GM18507 (cell line): ENCODE measurements around the gene HOXA3.
A peak's percentile ranks its signal among the peaks of the same experiment; 100 is the strongest.

Experiments
- DNase-seq: peaks from one replicate; pipeline ENCODE4 v3.0.0; 2011; ENCODE audit warnings: low read depth; ENCODE audit not compliant: insufficient read length; ENCODE audit errors: extremely low spot score
- FAIRE-seq: peaks from 2 replicates; lab custom pipeline; 2011; peaks lifted over from hg19 to GRCh38; lab: Jason Lieb, UNC

HOXA3 gene

DNA sequence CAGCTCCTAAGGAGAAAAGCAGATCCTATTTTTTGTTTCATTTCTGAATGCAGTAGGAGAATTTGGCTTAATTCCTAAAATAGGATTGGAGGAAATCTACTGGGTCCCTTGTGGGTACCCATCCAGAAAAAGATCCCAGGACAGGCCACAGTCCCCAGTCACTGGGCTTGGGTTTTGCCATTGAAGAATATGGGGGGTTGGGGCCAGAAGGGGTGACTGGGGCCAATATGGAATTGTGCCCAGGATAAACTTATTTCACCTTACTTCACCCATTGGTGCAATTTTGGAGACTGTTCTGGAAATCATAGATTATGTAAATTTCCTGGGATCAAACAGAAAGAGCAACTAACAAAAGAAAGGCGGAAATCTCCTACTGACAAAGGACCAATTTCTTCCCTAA lies 13.9 kb downstream of the HOXA3 start:
- DNase-seq (no peak), FAIRE-seq (no peak)

DNA sequence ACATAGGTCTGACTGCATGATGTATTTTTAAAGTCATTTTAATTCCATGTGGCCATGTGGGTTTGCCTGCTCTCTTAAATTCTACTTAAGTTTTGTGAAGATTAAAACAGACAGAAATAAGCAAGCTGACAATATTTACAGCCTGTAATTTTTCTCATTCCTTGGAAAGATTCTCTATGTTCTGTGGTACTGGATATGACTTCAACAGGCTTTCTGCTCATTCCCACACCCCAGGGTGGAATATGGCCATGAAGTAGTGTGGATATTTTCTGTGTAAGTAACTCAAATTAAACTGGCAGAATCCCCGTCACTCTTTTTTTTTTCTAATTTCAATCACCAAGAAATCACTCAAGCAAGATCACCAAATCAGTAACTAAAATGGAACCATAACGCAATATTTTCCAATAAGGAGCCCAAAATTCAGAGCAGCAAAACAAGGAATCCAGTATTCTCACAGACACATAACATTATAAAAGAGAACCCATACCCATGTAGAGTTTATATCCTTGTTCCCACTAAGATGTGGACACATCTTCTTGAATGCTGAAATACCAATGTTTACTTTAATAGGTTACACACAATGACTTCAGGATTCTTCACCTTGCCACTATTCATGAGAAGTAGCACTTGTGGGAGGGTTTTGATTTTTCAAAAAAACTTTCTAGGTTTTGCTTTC lies 14.6 kb downstream of the HOXA3 start:
- no peak for FAIRE-seq

DNA sequence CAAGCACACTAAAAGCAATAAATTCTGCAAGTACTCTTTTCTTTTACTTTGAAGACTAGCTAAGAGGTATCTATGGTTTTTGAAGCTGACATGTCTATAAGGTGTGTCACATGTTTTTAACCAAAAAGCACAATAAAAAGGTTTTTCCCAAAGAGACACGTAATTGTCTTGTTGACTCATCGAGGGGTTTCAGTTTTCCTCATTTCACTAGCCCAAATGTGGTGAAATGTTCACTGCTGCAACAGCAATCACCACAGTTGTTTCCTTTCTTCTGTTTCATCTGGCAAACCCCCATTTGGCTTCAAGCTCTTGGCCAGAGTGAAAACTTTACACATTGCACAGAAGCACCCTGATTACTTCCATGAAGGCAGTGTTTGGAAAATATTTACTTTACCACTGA lies 18.0 kb downstream of the HOXA3 start:
- FAIRE-seq (peak; percentile 5), DNase-seq (no peak)

More for the DNA sequence above, 14.6 kb downstream of the HOXA3 start:
- no peak for DNase-seq

DNA sequence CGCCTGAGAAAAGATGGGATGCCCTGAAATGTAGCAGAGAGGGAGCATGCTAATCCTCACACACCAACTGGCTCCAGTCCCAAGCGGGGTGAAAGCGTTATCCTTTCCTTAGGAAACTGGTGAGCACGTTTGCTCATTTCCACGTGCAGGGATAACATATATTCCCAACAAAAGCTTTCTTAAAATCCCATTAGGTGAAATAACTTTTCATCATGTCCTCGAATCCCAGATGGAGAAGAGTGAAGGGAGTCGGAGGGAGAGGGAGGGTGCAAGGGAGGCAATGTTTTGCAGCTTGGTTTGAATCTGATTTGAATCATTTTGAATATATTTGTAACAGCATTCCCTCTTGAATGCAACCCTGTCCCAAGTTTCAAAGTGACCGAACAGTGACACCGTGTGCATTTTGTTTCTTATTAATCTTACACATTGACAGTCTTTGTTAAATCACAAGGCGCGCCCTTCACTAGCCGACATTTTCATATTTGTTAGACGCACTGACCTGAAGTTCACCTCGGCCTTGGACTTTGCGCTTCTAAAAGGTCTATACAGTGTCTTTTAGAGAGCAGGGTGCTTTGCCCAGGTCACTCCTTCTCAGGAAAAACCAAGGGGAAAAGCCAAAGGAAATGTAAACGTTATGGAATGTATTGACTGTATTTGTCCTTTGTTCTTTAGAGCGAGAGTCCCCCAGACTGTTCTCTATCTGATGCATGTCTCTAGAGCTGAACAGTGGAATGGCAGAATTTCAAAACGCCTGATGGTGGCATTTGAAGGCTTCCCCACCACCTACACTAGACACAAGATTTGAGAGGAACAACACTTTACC lies 18.8 kb downstream of the HOXA3 start:
- no peak for FAIRE-seq

DNA sequence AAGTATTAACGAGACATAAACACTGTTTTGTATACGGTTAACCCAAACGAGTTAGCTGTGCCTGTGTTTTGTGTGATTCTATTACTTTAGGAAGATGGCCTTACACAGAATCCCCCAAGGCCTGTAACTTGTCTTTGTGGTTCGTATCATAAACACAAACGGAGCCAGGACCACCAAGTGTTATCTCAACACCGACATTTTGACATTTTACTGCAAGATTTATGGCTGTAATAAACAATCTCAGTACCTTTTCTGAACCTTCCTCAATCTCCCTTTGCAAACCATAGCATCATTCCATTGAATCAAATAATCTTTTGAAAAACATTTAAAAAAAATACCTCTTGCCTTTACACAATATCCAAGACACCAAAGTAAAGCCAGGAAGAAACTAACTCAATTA lies 19.4 kb downstream of the HOXA3 start:
- DNase-seq, result no peak
- no peak for FAIRE-seq

More for the DNA sequence above, 18.8 kb downstream of the HOXA3 start:
- no peak for DNase-seq

DNA sequence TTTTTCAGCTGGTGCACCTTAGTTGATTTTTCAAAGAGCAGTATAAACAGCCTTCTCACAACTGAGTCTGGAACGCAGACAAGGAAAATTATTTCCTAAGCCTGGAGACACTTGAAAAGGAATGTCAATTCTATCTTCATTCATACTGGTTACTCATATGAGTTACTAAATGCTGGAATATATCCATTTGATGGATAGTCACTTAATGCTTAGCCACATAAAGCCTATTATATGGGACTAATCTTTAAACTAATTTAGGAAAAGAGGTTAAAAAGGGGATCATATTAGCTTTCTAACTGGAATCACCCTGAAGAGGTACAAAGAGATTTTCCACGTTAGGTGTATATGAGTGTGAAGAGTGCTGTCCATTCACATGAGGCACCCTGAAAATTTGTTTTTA lies 20.2 kb downstream of the HOXA3 start:
- no peak for DNase-seq
- no peak for FAIRE-seq

DNA sequence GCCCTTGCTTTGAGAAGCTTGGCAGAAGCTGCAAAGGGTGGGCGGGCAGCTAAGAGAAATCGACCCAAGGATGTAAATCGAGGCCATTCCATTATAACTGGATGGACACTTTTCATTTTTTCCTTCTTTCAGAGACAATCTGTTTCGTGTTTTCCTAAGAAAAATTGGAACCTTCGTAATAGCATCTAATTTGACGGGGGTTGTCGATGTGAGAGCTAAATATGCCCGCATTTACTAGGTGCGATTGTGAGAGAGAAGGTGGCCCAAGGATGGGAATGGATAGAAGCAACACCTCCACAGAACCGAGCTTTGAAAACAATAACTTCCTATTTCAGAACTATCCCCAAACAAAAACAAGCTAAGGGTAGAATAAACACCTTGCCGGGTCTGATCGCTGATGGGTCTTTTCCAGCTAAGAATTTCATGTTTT lies 21.0 kb downstream of the HOXA3 start:
- DNase-seq (no peak), FAIRE-seq (no peak)

DNA sequence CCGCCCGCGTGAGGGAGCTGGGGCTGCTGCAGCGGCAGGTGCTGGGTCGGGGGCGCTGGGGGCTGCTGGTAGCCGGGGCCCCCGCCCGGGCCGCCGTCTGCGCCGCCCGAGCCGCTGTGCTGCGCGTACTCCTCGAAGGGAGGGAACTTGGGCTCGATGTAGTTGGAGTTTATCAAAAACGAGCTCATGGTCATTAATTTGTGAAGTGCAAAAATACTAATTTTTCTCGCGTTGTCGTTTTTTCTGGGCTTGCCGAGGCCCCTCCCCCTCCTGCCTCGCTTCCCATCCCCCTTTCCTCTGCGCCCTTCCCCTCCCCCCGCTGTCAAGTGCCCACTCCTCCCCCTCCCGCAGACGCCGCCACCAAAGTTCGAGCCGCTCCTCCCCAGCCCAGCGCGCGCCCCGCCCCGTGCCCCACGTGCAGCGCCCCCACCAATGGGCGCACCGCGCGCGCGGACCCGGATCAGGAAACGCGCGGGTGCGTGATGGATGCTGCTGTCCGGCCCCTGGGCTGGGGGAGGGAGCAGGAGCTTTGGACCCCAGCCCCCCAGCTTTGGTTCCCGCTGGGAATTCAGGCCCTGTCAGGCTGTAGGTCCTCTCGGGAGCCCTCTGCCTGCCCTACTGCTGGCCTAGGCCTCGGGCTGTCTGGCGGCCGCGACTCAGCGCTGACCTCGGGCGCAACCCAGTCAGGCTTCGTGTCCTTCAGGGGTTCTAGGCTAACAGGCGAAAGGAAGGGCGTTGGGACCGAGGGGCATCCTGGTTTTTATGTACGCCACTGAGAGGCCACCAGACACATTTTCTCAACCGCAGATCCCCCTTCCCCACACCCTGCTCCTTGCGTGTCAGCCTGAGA lies 21.6 kb downstream of the HOXA3 start, which contains the start of gene HOXA4:
Gene HOXA4, minus strand, starts transcription at position 218 of the 850 bp plus-strand sequence. Its CDS starts 24 bp downstream, at position 194.
- DNase-seq, result peak; percentile 67
- peak; percentile 73 for FAIRE-seq

DNA sequence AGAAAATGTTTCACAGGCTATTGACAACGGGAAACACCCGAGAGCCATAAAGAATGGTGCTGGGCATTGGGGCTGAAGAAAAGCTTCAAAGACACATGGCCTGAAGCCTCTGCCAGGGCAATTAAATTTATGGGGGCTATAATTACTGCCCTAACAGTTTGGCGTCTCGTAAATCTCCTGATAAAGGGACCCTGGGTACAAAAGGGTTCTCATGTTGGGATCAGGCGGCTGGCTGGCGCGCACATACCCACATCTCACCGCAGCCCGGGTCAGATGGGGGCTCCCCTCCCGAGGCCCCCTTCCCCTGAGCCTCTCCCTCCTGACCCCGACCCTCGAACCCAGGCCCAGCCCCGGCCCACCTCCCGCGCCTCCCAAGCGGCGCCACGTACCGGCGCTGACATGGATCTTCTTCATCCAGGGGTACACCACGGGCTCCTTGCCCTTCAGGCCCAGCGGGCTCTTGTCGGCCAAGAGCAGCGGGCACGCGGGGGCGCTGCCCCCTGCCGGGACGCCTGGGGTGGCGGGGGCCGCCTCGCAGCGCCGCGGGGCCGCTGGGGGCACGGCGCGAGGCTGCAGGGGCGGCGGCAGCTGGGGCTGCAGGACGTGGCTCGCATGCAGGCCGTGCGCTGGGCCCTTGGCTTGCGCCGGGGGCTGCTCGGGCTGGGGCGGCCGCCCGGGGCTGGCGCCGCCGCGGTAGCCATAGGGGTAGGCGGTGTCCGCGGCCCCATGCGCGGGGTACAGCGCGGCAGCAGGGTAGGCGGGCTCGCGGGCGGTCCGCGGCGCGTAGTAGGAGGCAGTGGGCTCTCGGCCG lies 22.4 kb downstream of the HOXA3 start:
- DNase-seq (no peak), FAIRE-seq (no peak)

DNA sequence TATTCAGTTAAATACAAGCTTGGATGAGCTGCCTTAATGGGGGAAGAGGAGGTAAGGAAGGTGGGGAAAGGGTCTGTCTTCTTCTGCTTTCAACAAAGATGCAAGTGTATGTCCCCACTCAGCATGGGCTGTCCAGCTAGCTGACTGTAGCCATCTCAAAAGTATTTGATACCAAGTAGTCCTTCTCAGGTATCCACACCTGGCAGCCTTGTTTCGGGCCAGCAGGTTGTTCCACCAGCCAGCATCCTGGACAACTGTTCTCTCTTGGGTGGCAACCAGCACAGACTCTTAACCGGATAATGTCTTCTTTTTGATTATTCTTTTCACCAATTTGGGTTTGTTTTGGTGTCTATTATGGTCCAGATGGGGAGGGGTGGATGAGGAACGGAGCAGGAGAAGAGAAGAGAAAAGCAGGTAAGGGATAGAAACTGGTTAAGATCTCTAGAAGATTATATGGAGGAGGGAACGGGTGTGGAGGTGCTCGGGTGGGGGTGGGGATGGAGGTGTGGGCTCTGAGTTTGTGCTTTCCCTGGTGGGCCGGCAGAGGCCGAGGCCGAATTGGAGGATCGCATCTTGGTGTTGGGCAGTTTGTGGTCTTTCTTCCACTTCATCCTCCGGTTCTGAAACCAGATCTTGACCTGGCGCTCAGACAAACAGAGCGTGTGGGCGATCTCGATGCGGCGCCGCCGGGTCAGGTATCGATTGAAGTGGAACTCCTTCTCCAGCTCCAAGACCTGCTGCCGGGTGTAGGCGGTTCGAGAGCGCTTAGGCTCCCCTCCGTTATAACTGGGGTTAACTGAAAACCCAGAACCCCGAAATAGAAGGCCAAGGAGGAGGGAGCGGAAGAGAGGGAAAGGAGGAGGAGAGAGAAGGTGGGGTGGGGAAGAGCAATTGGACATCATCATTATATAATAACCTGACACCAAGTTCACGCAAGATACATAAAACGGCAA lies 23.3 kb downstream of the HOXA3 start:
- DNase-seq (no peak), FAIRE-seq (no peak)

DNA sequence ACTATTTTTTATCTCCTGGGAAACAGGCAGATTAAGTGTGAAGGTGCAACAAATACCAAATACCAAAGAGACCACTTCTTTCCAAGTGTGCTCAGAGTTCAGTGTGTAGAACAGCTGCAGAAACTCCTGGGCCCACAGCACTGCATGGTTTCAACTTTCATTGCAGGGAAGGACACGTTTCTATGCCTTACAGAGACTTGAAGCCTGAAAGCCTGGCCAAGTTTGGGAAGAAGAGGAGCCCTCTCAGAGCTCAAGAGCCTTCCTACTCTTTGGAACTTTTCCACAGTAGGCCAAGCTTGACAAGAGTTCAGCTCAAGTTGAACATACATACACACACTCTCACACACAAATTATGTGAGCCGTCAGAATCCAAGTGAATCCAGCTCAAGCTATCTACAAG lies 24.3 kb downstream of the HOXA3 start:
- FAIRE-seq, result no peak

DNA sequence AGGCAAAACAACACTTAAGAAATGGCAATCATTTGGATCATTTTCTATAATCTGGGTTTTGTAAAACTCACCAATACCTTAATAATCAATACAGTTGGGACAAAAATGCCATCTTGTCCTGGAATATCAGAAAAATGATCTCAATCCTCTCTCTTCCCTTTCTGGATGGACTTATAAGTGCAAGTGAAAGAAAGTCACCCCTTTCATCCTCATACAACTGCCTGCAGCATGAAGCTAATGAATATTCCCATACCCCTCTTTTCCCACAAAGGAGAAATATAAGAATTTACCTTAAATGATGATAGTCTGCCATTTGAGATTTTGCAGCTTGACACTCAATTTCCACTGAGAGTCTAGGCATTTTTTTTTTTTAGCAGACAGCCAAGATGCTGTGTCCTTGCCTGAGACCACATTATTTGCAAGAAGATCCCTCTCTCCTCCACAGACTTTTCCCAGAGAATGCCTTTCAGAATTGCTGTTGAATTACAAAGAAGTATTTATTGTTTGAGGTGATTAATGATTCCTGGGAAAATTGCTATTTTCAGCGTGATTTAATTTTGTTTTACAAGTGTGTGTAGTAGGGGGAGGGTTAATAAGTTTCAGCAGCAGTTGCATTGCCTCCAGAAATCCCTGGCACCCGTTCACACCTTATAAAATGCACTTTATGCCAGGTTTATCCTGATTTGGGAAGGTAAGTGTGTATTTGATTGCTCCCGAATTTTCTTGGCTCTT lies 25.6 kb downstream of the HOXA3 start:
- no peak for DNase-seq
- FAIRE-seq, result no peak

More for the DNA sequence above, 24.3 kb downstream of the HOXA3 start:
- no peak for DNase-seq

DNA sequence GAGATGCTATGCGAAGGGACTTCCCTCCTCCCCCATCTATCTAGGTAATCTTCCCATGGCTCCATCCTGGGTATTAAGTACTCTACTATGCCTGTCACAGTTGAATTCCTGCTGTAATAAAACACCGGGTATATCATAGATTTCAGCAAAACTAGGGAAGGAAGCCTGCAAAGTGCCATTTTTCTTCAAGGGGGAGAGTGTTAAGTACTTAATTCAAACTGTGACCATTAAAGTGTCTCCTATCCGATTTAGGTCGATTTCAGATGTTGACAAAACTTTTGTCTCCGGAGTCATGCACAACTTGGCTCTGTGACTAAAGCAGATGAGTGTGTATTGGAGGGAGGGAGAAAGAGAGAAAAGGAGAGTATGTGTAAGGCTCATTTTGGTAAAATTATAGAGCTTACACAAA lies 26.4 kb downstream of the HOXA3 start:
- FAIRE-seq, result no peak
- no peak for DNase-seq

DNA sequence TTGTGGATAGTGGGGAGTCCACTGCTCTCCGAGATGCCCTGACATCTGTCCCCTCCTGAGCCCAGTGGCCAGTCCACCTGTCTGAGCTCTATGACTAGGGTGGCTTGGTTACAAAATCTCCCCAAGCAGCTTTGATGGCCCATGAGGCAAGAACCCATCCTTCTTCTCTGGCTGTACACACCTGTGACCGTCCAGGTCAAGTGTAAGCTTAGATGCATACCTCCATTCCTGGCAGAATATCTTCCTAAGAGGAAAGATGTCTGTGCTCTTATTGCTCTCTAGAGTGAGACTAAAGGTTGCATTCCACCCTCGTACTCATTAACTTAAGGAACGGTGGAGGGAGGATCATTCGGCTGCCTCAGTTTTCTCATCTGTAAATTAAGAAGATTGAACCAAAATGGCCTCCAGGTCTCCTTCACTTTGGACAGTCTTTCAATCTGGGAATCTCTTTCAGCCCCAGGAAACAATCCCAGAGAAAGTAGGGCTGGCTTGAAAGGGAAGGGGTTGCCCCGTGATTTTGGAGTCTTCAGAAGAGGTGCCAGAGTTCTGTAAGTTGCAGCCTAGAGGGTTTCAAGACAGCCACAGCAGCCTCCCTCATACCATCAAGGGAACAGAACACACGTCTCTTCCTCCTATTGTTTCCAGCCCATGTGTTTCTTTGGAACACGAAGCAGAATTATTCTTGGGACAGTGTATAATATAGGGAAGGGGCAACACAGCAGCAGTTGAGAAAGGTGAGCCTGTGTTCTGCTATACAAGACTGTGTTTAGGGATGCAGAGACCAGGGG lies 27.3 kb downstream of the HOXA3 start:
- no peak for FAIRE-seq

DNA sequence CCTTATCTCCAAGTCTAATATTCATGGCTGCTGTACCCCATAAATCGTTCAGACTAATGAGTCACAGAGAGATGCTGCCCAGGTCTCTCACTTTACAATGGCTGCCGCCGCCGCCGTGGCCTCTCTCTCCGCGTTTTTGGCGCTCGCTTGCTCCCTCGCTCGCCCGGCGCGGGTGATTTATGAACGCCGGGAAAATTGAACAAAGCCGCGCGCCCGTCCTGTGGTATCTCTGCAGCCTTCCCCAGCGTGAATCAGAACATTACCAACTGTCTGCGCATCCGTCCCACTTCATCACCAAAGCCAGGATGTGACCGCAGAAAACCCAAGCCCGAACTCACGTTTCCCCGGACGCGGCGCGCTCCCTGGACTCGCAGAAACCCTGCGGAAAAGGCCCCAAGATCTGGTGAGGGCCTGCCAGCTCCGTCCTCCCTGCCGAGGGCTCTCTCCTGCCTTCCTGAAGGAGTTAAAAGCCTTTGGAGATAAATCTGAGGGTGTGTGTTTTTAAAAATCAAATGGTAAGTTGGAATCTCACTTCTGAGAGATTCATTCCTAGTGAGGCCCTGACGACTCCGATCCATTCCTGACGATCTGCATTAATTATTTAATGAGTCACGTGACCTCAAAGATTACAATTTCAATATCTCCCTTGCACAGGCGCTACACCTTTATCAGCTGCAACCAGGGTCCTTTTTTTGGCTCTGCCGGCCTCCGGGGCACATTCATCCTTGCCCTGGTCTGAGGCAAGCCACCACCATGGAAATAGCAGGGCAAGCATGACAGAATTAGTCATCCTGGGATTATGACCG lies 28.1 kb downstream of the HOXA3 start:
- FAIRE-seq (no peak), DNase-seq (no peak)

More for the DNA sequence above, 27.3 kb downstream of the HOXA3 start:
- no peak for DNase-seq

DNA sequence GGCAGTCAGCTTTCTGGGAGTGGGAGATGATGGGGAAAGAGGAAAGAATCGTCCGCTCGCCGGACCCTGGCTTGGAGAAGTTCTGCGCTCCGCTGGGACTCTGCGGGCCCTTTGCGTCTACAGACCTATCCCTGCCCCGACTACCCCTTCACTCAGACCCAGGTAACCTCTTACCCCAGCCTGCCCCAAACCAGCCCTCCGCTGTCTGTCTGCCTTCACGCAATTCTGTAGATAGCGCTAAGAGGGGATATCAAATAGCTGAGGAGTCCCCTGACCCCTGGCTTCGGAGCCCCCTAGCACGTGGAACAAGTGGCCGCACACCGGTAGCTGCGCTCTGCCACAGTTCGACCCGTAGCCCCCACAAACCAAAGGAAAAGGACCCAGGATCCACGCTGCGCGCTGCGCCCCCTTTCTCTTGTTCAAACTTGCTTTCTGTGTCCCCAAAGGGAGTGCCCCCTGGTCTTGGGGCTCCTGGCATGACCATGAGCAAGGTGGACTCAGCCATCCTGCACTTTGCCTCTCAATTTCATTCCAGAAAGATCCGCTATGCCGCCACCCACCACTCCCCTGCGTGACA lies 28.8 kb downstream of the HOXA3 start:
- no peak for FAIRE-seq

More for the DNA sequence above, 28.8 kb downstream of the HOXA3 start:
- DNase-seq, result no peak
